DOHH2 (cell line): ENCODE measurements around the gene NKAIN2.

ENCODE experiments used
- H3F3A ChIP-seq: fragments of 200-600 bp; sonication (generic), shearing (Covaris generic); 2 replicates; pipeline ENCODE4 v1.6.0; 2016; ENCODE audit warnings: antibody characterized with exemption, mild to moderate bottlenecking; ENCODE audit not compliant: control insufficient read depth, insufficient read depth
- H3K27ac ChIP-seq: fragments of 200-600 bp; sonication (generic); 2 replicates; pipeline ENCODE4 v1.5.1; 2014; ENCODE audit warnings: low read depth, mild to moderate bottlenecking, low read length, moderate library complexity
- H3K27me3 ChIP-seq: fragments of 200-600 bp; sonication (generic); 2 replicates; pipeline ENCODE4 v1.6.1; 2014; ENCODE audit warnings: mild to moderate bottlenecking, low read length, mixed read lengths; ENCODE audit not compliant: control insufficient read depth
- H3K36me3 ChIP-seq: fragments of 200-600 bp; sonication (generic); 2 replicates; pipeline ENCODE4 v1.6.1; 2014; ENCODE audit warnings: mild to moderate bottlenecking, low read length, moderate library complexity, mixed read lengths; ENCODE audit not compliant: control insufficient read depth
- H3K4me1 ChIP-seq: fragments of 200-600 bp; sonication (generic); 2 replicates; pipeline ENCODE4 v1.6.1; 2014; ENCODE audit warnings: mild to moderate bottlenecking, low read length, mixed read lengths; ENCODE audit not compliant: control insufficient read depth
- H3K4me2 ChIP-seq: fragments of 200-600 bp; sonication (generic); 2 replicates; pipeline ENCODE4 v1.6.0; 2014; ENCODE audit warnings: mild to moderate bottlenecking, low read length, moderate library complexity
- H3K4me3 ChIP-seq: fragments of 200-600 bp; sonication (generic); 2 replicates; pipeline ENCODE4 v1.5.1; 2014; ENCODE audit warnings: mild to moderate bottlenecking, low read length, mixed read lengths
- H3K79me2 ChIP-seq: fragments of 200-600 bp; sonication (generic); 2 replicates; pipeline ENCODE4 v1.6.1; 2014; ENCODE audit warnings: mild to moderate bottlenecking, low read length, mixed read lengths; ENCODE audit not compliant: control insufficient read depth
- H3K9me2 ChIP-seq: fragments of 200-600 bp; sonication (generic); replicated peaks from 2 replicates; pipeline ENCODE4 v1.6.1; 2014; ENCODE audit warnings: mild to moderate bottlenecking, low read length, mixed read lengths; ENCODE audit not compliant: control insufficient read depth
- H3K9me3 ChIP-seq: fragments of 200-600 bp; sonication (generic); 2 replicates; pipeline ENCODE4 v1.6.1; 2014; ENCODE audit warnings: antibody characterized with exemption, low read length, mixed read lengths; ENCODE audit not compliant: control insufficient read depth, insufficient read depth
- H4K20me1 ChIP-seq: fragments of 200-600 bp; sonication (generic); 2 replicates; pipeline ENCODE4 v1.6.0; 2014; ENCODE audit warnings: low read depth, mild to moderate bottlenecking, antibody characterized with exemption, low read length, moderate library complexity; ENCODE audit not compliant: control insufficient read depth, insufficient read depth
- EZH2phosphoT487 ChIP-seq: fragments of 200-600 bp; sonication (generic); IDR thresholded peaks from 2 replicates; pipeline ENCODE4 v1.6.1; 2017; ENCODE audit warnings: borderline replicate concordance, mild to moderate bottlenecking, antibody characterized with exemption, low read length, moderate library complexity, mixed read lengths
- TF ChIP-seq, protein P1 (sequence below): fragments of 200-600 bp; sonication (generic); IDR thresholded peaks from one replicate; pipeline ENCODE4 v1.5.1; 2014; ENCODE audit warnings: antibody characterized with exemption, mild to moderate bottlenecking, low read depth, low read length; ENCODE audit not compliant: poor library complexity, severe bottlenecking

NKAIN2 gene

GRCh38 chr6:123895806-123896205 is 92.1 kb downstream of the NKAIN2 start:
- H3K4me1 ChIP-seq = no peaks in the 10 kb centered on the region
- H3F3A ChIP-seq = no peaks in the 10 kb centered on the region
- no peaks in the 10 kb centered on the region for H4K20me1 ChIP-seq
- no peaks in the 10 kb centered on the region for H3K36me3 ChIP-seq
- H3K4me3 ChIP-seq = no peak overlapping the region
- H3K79me2 ChIP-seq = no peaks in the 10 kb centered on the region
- no peaks in the 10 kb centered on the region for H3K27me3 ChIP-seq
- H3K9me3 ChIP-seq = no peaks in the 10 kb centered on the region
- H3K27ac ChIP-seq = no peak overlapping the region
- H3K9me2 ChIP-seq = no peaks in the 10 kb centered on the region
- no peak overlapping the region for H3K4me2 ChIP-seq
- no peak for TF ChIP-seq EZH2phosphoT487
- TF ChIP-seq, protein P1, sequence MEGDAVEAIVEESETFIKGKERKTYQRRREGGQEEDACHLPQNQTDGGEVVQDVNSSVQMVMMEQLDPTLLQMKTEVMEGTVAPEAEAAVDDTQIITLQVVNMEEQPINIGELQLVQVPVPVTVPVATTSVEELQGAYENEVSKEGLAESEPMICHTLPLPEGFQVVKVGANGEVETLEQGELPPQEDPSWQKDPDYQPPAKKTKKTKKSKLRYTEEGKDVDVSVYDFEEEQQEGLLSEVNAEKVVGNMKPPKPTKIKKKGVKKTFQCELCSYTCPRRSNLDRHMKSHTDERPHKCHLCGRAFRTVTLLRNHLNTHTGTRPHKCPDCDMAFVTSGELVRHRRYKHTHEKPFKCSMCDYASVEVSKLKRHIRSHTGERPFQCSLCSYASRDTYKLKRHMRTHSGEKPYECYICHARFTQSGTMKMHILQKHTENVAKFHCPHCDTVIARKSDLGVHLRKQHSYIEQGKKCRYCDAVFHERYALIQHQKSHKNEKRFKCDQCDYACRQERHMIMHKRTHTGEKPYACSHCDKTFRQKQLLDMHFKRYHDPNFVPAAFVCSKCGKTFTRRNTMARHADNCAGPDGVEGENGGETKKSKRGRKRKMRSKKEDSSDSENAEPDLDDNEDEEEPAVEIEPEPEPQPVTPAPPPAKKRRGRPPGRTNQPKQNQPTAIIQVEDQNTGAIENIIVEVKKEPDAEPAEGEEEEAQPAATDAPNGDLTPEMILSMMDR = no peak

DNA sequence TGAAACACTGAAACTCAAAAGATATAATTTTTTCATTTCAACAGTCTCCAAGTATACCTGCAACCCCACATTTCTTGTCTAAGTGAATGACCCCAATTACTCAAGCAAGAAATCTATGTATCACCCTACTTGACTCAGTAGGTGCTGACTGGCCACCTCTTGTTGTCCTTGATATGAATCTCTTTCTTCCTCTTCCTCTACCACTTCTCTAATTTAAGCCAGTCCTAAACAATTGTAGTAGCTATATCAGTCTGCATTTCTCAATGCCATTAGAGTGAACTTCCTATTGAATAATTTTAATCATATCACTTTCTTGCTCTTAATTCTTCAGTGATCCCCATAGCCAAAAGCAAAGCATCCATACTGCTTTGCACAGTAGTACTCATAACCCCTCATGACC is 93.2 kb downstream of the NKAIN2 start:
- no peak for TF ChIP-seq EZH2phosphoT487
- TF ChIP-seq, protein P1 = no peak
- no peaks in the 10 kb centered on the region for H3K36me3 ChIP-seq
- no peaks in the 10 kb centered on the region for H4K20me1 ChIP-seq
- H3K4me2 ChIP-seq = no peak overlapping the region
- no peaks in the 10 kb centered on the region for H3K27me3 ChIP-seq
- H3K4me1 ChIP-seq = no peaks in the 10 kb centered on the region
- no peaks in the 10 kb centered on the region for H3K79me2 ChIP-seq
- no peaks in the 10 kb centered on the region for H3K9me2 ChIP-seq
- no peaks in the 10 kb centered on the region for H3K9me3 ChIP-seq
- H3K4me3 ChIP-seq = no peak overlapping the region
- H3F3A ChIP-seq = no peaks in the 10 kb centered on the region
- H3K27ac ChIP-seq = no peak overlapping the region

DNA sequence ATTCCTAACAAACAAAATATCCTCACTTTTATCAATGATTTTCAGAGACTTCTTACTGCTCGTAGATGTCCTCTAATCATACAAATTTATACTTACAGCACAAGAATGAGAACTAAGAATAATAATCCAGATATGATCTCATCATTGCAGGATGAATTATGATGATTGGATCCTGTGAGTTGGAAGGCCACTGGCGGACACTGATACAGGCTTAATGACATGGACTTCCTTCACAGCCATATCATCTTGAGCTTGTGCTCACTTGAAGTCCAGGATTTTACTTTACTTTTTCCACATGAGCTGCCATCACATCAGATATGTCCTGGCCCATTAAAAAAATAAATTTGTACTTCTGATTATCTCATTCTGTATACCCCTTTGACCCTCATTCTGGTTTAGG is 94.3 kb downstream of the NKAIN2 start:
- H3K36me3 ChIP-seq = no peaks in the 10 kb centered on the region
- H3K79me2 ChIP-seq = no peaks in the 10 kb centered on the region
- no peaks in the 10 kb centered on the region for H3K9me3 ChIP-seq
- no peak overlapping the region for H3K4me2 ChIP-seq
- no peaks in the 10 kb centered on the region for H3K27me3 ChIP-seq
- no peaks in the 10 kb centered on the region for H3K4me1 ChIP-seq
- TF ChIP-seq EZH2phosphoT487 = no peak
- TF ChIP-seq, protein P1 = no peak
- no peak overlapping the region for H3K27ac ChIP-seq
- no peak overlapping the region for H3K4me3 ChIP-seq
- H4K20me1 ChIP-seq = no peaks in the 10 kb centered on the region
- H3K9me2 ChIP-seq = no peaks in the 10 kb centered on the region
- H3F3A ChIP-seq = no peaks in the 10 kb centered on the region

GRCh38 chr6:123898665-123899064 is 95.0 kb downstream of the NKAIN2 start:
- no peaks in the 10 kb centered on the region for H4K20me1 ChIP-seq
- no peaks in the 10 kb centered on the region for H3K36me3 ChIP-seq
- no peaks in the 10 kb centered on the region for H3K9me3 ChIP-seq
- no peak overlapping the region for H3K4me2 ChIP-seq
- H3K4me3 ChIP-seq = no peak overlapping the region
- H3K27ac ChIP-seq = no peak overlapping the region
- H3K79me2 ChIP-seq = no peaks in the 10 kb centered on the region
- no peaks in the 10 kb centered on the region for H3K27me3 ChIP-seq
- H3K9me2 ChIP-seq = no peaks in the 10 kb centered on the region
- no peaks in the 10 kb centered on the region for H3K4me1 ChIP-seq
- H3F3A ChIP-seq = no peaks in the 10 kb centered on the region
- no peak for TF ChIP-seq EZH2phosphoT487
- TF ChIP-seq, protein P1 = no peak
